Measurements from ENCODE around the gene BRD1. TPM values are rescaled to one million over a fixed set of nuclear protein-coding genes. Genes with fewer than 3 reads are reported as not detected.

Gene BRD1
- total and polyA plus RNA-seq, 8 donors: 10.0 to 92.4 (median 30.4) TPM

DNA sequence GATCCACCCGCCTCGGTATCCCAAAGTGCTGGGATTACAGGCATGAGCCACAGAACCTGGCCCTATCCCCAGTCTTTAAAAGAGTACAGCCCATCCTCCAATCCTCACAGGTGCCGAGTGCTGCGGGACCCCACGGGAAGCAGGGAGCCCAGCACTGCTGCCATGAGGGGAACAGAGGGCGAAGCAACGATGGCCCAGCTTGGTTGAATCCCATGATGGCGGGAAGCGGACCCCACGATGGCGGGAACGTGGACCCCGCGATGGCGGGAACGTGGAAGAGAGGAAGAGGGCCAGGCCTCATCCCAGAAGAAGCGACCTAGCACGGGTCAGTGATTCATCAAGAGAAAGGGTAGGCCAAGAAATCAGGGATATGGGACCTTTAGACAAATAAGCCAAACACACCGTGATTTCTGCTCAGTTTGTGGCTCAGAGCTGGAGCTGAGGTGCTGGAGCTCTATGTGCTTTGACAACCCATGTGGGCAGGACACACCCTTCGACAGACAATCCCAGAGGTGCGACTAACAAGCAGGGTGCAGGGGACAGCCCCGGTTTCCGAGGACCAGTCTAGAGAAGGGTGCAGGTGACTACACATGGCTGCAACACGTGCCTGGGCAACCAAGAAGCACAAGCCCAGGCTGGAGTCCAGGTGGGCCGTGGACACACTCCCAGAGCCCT, 30.9 kb downstream of the BRD1 start:
- H3K36me3 ChIP-seq: peaks cover 68 to 100% (median 99%) of the 10 kb centered on the region in 4 donors
- intact Hi-C loops (cut with DNase I; ENCODE audit: low total_unique reads): no loop called here
- TF ChIP-seq POLR2A (IDR thresholded peaks at IDR 0.05): no peak
- no peak for TF ChIP-seq EP300 (IDR thresholded peaks at IDR 0.05)

DNA sequence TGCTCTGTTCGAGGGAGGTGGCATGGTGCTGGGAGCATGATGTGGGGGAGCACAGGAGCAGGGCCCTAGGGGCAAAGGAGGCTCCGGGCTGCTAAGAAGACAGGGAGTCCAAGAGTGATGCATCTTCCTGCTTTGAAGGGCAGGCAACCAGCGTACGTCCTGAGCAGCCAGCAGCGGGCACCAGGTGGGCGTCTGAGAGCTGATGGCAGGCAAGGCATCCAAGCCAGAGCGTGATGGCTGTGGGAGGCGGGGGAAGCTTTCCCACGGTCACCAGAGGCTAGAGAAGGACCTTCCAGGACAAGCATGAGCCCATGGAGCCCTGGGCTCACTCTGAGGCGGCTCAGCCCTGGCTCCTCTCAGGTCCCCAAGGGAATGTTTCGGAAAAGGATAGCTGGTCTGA, 32.2 kb downstream of the BRD1 start:
- Histone ChIP-seq H3K36me3 (peaks cover 72 to 100% (median 99%) of the 10 kb centered on the region in 4 donors), H3K9me3 (no peaks in the 10 kb centered on the region), H3K4me3 (no peak overlapping the region), H3K27me3 (no peaks in the 10 kb centered on the region), H3K27ac (no peak overlapping the region), H3K4me1 (peaks cover 21 to 55% (median 35%) of the 10 kb centered on the region in 4 donors)
- intact Hi-C loops (cut with DNase I; ENCODE audit: low total_unique reads): no loop called here
- 84 to 94% (median 93%) methylated on average over 10 to 11 of the region's 11 CpGs for WGBS, 5 donors
- TF ChIP-seq EP300 (IDR thresholded peaks at IDR 0.05): no peak
- TF ChIP-seq CTCF (IDR thresholded peaks at IDR 0.05): no peak
- no peak for TF ChIP-seq POLR2AphosphoS5 (IDR thresholded peaks at IDR 0.05)
- no peak for TF ChIP-seq POLR2A (IDR thresholded peaks at IDR 0.05)
- DNase-seq: no peak

More for the DNA sequence above, 30.9 kb downstream of the BRD1 start:
- Histone ChIP-seq H3K27me3 (no peaks in the 10 kb centered on the region), H3K9me3 (no peaks in the 10 kb centered on the region), H3K4me1 (peaks cover 16 to 55% (median 36%) of the 10 kb centered on the region in 4 donors), H3K27ac (no peak overlapping the region), H3K4me3 (no peak overlapping the region)
- WGBS, 5 donors: 94 to 96% (median 96%) methylated on average over 24 to 25 of the region's 25 CpGs
- no peak for DNase-seq

- no peak for TF ChIP-seq EP300 (IDR thresholded peaks at IDR 0.05)
- no peak for TF ChIP-seq POLR2A (IDR thresholded peaks at IDR 0.05)
- no peak for TF ChIP-seq CTCF (IDR thresholded peaks at IDR 0.05)
- TF ChIP-seq POLR2AphosphoS5 (IDR thresholded peaks at IDR 0.05): no peak
- Histone ChIP-seq H3K36me3 (peaks cover 70 to 95% (median 89%) of the 10 kb centered on the region in 4 donors), H3K27ac (peak overlapping the region in 2 of 5 donors; percentile 29 to 30), H3K9me3 (no peaks in the 10 kb centered on the region), H3K4me1 (peaks cover 35 to 56% (median 44%) of the 10 kb centered on the region in 4 donors), H3K27me3 (no peaks in the 10 kb centered on the region), H3K4me3 (no peak overlapping the region)
- intact Hi-C loops (cut with DNase I; ENCODE audit: low total_unique reads): no loop called here
- 88 to 94% (median 92%) methylated on average over 18 to 23 of the region's 23 CpGs for whole genome bisulfite sequencing, 5 donors
- DNase-seq: no peak
Observed at GRCh38 chr22:49793871-49794270, 33.8 kb downstream of the BRD1 start.

- no peak overlapping the region for H3K4me3 ChIP-seq
- peaks cover 40 to 61% (median 50%) of the 10 kb centered on the region in 4 donors for H3K4me1 ChIP-seq
- H3K27ac ChIP-seq: peak overlapping the region in 2 of 5 donors; percentile 2 to 29
- no peaks in the 10 kb centered on the region for H3K9me3 ChIP-seq
- no peaks in the 10 kb centered on the region for H3K27me3 ChIP-seq
- WGBS, 5 donors: 76 to 91% (median 88%) methylated on average over 10 of the region's 10 CpGs
- intact Hi-C loops (cut with DNase I; ENCODE audit: low total_unique reads): no loop called here
- TF ChIP-seq CTCF (IDR thresholded peaks at IDR 0.05): no peak
- no peak for TF ChIP-seq POLR2AphosphoS5 (IDR thresholded peaks at IDR 0.05)
- no peak for TF ChIP-seq EP300 (IDR thresholded peaks at IDR 0.05)
- peaks cover 65 to 89% (median 83%) of the 10 kb centered on the region in 4 donors for H3K36me3 ChIP-seq
- DNase-seq: no peak
Observed at GRCh38 chr22:49793296-49793695, 34.4 kb downstream of the BRD1 start.

- peak overlapping the region in 4 of 5 donors; percentile 11 to 32 (median 18) for H3K27ac ChIP-seq
- DNase-seq: no peak
- no peaks in the 10 kb centered on the region for H3K9me3 ChIP-seq
- intact Hi-C loops (cut with DNase I; ENCODE audit: low total_unique reads): no loop called here
- 90 to 96% (median 92%) methylated on average over 9 to 10 of the region's 10 CpGs for WGBS, 5 donors
- H3K36me3 ChIP-seq: peaks cover 53 to 89% (median 81%) of the 10 kb centered on the region in 4 donors
- no peak overlapping the region for H3K4me3 ChIP-seq
- H3K4me1 ChIP-seq: peaks cover 41 to 66% (median 54%) of the 10 kb centered on the region in 4 donors
- no peaks in the 10 kb centered on the region for H3K27me3 ChIP-seq
- TF ChIP-seq EP300 (IDR thresholded peaks at IDR 0.05) (no peak), CTCF (IDR thresholded peaks at IDR 0.05) (no peak), POLR2AphosphoS5 (IDR thresholded peaks at IDR 0.05) (no peak), POLR2A (IDR thresholded peaks at IDR 0.05) (no peak)
Observed at GRCh38 chr22:49792107-49792506, 35.6 kb downstream of the BRD1 start.
